Natural killer cell (primary cell): ENCODE results near the gene TENT5A. TPM values are rescaled to one million over a fixed set of nuclear protein-coding genes. Genes with fewer than 3 reads are reported as not detected.
"Not testable (repeated sequence)": the region's sequence is repeated elsewhere in the genome, so short reads cannot be mapped to it uniquely, and the experiment has no call there.

Source experiments
- ATAC-seq, 3 donors: fragments of 150-1000 bp in 2 of 3; fragments of 200-7000 bp in 1 of 3; cut with Tn5 transposase; 1 replicate in 1 of 3; 2 replicates in 2 of 3; pipeline ENCODE4 v1.10.0; 2021; ENCODE audit warnings: mild to moderate bottlenecking in 2 of 3, moderate library complexity in 2 of 3
- DNase-seq, 2 donors: peaks; one replicate each; pipeline versions ENCODE4 v3.0.0 to v3.0.0-alpha.2; 2013 to 2021; ENCODE audit warnings: mixed read lengths in 1 of 2
- H3K27ac ChIP-seq: one replicate; pipeline ENCODE4 v1.5.1; 2013; ENCODE audit warnings: mild to moderate bottlenecking, low read length
- H3K27me3 ChIP-seq: one replicate; pipeline ENCODE4 v1.6.1; 2013; ENCODE audit warnings: low read length; ENCODE audit not compliant: control insufficient read depth, insufficient read depth
- H3K36me3 ChIP-seq: one replicate; pipeline ENCODE4 v1.6.1; 2013; ENCODE audit warnings: low read length; ENCODE audit not compliant: control insufficient read depth, insufficient read depth
- H3K4me1 ChIP-seq: one replicate; pipeline ENCODE4 v1.6.1; 2013; ENCODE audit warnings: low read length; ENCODE audit not compliant: control insufficient read depth, insufficient read depth
- H3K4me3 ChIP-seq: one replicate; pipeline ENCODE4 v1.5.1; 2013; ENCODE audit warnings: low read length
- H3K9me3 ChIP-seq: one replicate; pipeline ENCODE4 v1.6.1; 2013; ENCODE audit warnings: low read length; ENCODE audit not compliant: control insufficient read depth, insufficient read depth
- H3K27ac Mint-ChIP-seq, 2 donors: one replicate each; pipeline ENCODE4 v1.8.0; 2022; ENCODE audit warnings: mild to moderate bottlenecking in 2 of 2, mixed read lengths in 2 of 2, moderate library complexity in 1 of 2
- H3K27me3 Mint-ChIP-seq, 2 donors: one replicate each; pipeline ENCODE4 v1.8.0; 2022; ENCODE audit warnings: low read depth in 2 of 2, mixed read lengths in 2 of 2
- H3K36me3 Mint-ChIP-seq: one replicate; pipeline ENCODE4 v1.8.0; 2022; ENCODE audit warnings: mixed read lengths
- H3K4me1 Mint-ChIP-seq, 2 donors: one replicate each; pipeline ENCODE4 v1.8.0; 2022; ENCODE audit warnings: mixed read lengths in 2 of 2
- H3K4me3 Mint-ChIP-seq: one replicate; pipeline ENCODE4 v1.8.0; 2022; ENCODE audit warnings: mild to moderate bottlenecking, moderate library complexity, mixed read lengths
- H3K9me3 Mint-ChIP-seq, 2 donors: one replicate each; pipeline ENCODE4 v1.8.0; 2022; ENCODE audit warnings: mixed read lengths in 2 of 2
- CTCF ChIP-seq: fragments of 200-600 bp; IDR thresholded peaks from one replicate; pipeline ENCODE4 v1.8.0; 2022; ENCODE audit warnings: antibody characterized with exemption
- WGBS: methylation state at CpG from one replicate; pipeline ENCODE4 v1.1.7; 2013; ENCODE audit warnings: missing lambda C conversion rate; ENCODE audit not compliant: insufficient coverage; 5-methylcytosine and 5-hydroxymethylcytosine counted together
- intact Hi-C: fragments of 100-400 bp; cut with micrococcal nuclease; formaldehyde crosslinking; loops from one replicate; pipeline ENCODE4 v1.14.2; 2022
- total RNA-seq, 4 donors: library from RNA; stranded (reverse); fragments of 120-200 nt in 1 of 4; gene quantifications; one replicate each; pipeline versions ENCODE4 v1.2.3 to v1.2.4, GENCODE V29; 2013 to 2022

The TENT5A gene
- total RNA-seq, 3 donors from 2014 or later (not counting 1 experiment from before 2014, with no cell fraction given), result 22.9 to 23.8 (median 22.9) TPM

- no peak for DNase-seq
- peaks cover 3% of the 10 kb centered on the region for H3K4me1 ChIP-seq
- H3K27ac ChIP-seq, result no peak overlapping the region
- Mint-ChIP-seq H3K27ac (no peak overlapping the region), H3K36me3 (peaks cover 7% of the 10 kb centered on the region), H3K4me3 (no peak overlapping the region), H3K27me3 (no peaks in the 10 kb centered on the region), H3K9me3 (no peaks in the 10 kb centered on the region), H3K4me1 (peaks cover 49 to 53% of the 10 kb centered on the region in 2 donors)
- H3K27me3 ChIP-seq, result no peaks in the 10 kb centered on the region
- H3K36me3 ChIP-seq, result peaks cover 1% of the 10 kb centered on the region
- TF ChIP-seq CTCF, result no peak
- WGBS, result no CpG with 5 or more reads among the region's 2 CpGs
- H3K9me3 ChIP-seq, result no peaks in the 10 kb centered on the region
- no peak for ATAC-seq
- intact Hi-C loops, result no loop called here
- no peak overlapping the region for H3K4me3 ChIP-seq
Observed at GRCh38 chr6:81744131-81744530, 8.3 kb downstream of the TENT5A start.

GRCh38 chr6:81743649-81744048 lies 8.8 kb downstream of the TENT5A start:
- H3K9me3 ChIP-seq, result no peaks in the 10 kb centered on the region
- Mint-ChIP-seq H3K4me3 (no peak overlapping the region), H3K36me3 (peaks cover 2% of the 10 kb centered on the region), H3K4me1 (peaks cover 46 to 48% of the 10 kb centered on the region in 2 donors), H3K27me3 (no peaks in the 10 kb centered on the region), H3K27ac (no peak overlapping the region), H3K9me3 (no peaks in the 10 kb centered on the region)
- no CpG with 5 or more reads among the region's 1 CpG for WGBS
- peaks cover 1% of the 10 kb centered on the region for H3K36me3 ChIP-seq
- H3K27me3 ChIP-seq, result no peaks in the 10 kb centered on the region
- ATAC-seq (no peak), DNase-seq (no peak)
- peaks cover 3% of the 10 kb centered on the region for H3K4me1 ChIP-seq
- no peak overlapping the region for H3K27ac ChIP-seq
- TF ChIP-seq CTCF, result no peak
- H3K4me3 ChIP-seq, result no peak overlapping the region
- intact Hi-C loops, result no loop called here

- Histone ChIP-seq H3K4me1 (peaks cover 3% of the 10 kb centered on the region), H3K27me3 (no peaks in the 10 kb centered on the region), H3K27ac (no peak overlapping the region), H3K36me3 (no peaks in the 10 kb centered on the region), H3K4me3 (no peak overlapping the region), H3K9me3 (no peaks in the 10 kb centered on the region)
- ATAC-seq (no peak), DNase-seq (no peak)
- peaks cover 33 to 34% of the 10 kb centered on the region in 2 donors for H3K4me1 Mint-ChIP-seq
- intact Hi-C loops, result no loop called here
- no peak for TF ChIP-seq CTCF
- no peaks in the 10 kb centered on the region for H3K27me3 Mint-ChIP-seq
- 100% methylated on average over 2 of the region's 2 CpGs for WGBS
- no peak overlapping the region for H3K27ac Mint-ChIP-seq
- no peak overlapping the region for H3K4me3 Mint-ChIP-seq
- no peaks in the 10 kb centered on the region for H3K36me3 Mint-ChIP-seq
- H3K9me3 Mint-ChIP-seq, result no peaks in the 10 kb centered on the region
Observed at GRCh38 chr6:81741689-81742088, 10.8 kb downstream of the TENT5A start.

- H3K4me1 ChIP-seq, ATAC-seq, H3K36me3 ChIP-seq, H3K4me3 Mint-ChIP-seq, H3K27me3 ChIP-seq, H3K27me3 Mint-ChIP-seq, H3K4me3 ChIP-seq, H3K9me3 Mint-ChIP-seq, H3K36me3 Mint-ChIP-seq, H3K9me3 ChIP-seq, H3K27ac ChIP-seq, H3K27ac Mint-ChIP-seq, DNase-seq, intact Hi-C loops: not testable (repeated sequence)
- peaks cover 24 to 31% of the 10 kb centered on the region in 2 donors for H3K4me1 Mint-ChIP-seq
Observed at GRCh38 chr6:81740591-81740990, 11.9 kb downstream of the TENT5A start.
